ENCODE data around the gene TNFSF10.

Gene TNFSF10

GRCh38 chr3:172516318-172517214 lies 6.7 kb downstream of the TNFSF10 start:
- DNase-seq: no peak

- no peak for DNase-seq
These were observed 7.9 kb downstream of the TNFSF10 start for GRCh38 chr3:172515130-172515918.

- DNase-seq: no peak
These were observed 8.6 kb downstream of the TNFSF10 start for GRCh38 chr3:172514678-172515077.

GRCh38 chr3:172513488-172513887 lies 9.7 kb downstream of the TNFSF10 start:
- DNase-seq: no peak

GRCh38 chr3:172511783-172512762 lies 11.2 kb downstream of the TNFSF10 start:
- DNase-seq: no peak

- DNase-seq: no peak
These were observed 17.1 kb downstream of the TNFSF10 start for GRCh38 chr3:172506094-172506493.

GRCh38 chr3:172501540-172501939 lies 21.7 kb downstream of the TNFSF10 start:
- DNase-seq: no peak

GRCh38 chr3:172490198-172490669 lies 33.0 kb downstream of the TNFSF10 start:
- DNase-seq: peak; percentile 13 to 76 (median 43)

- peak in 2 of 3 experiments; percentile 14 to 33 for DNase-seq
These were observed 45.1 kb downstream of the TNFSF10 start for GRCh38 chr3:172478116-172478515.

GRCh38 chr3:172476347-172476746 lies 46.9 kb downstream of the TNFSF10 start:
- no peak for DNase-seq

- DNase-seq: no peak
These were observed 47.5 kb downstream of the TNFSF10 start for GRCh38 chr3:172475703-172476102.

- DNase-seq: no peak
These were observed 51.3 kb downstream of the TNFSF10 start for GRCh38 chr3:172471903-172472302.

- no peak for DNase-seq
These were observed 52.6 kb downstream of the TNFSF10 start for GRCh38 chr3:172470588-172470987.

GRCh38 chr3:172467170-172467824 lies 55.9 kb downstream of the TNFSF10 start:
- peak in 1 of 3 experiments; percentile 26 for DNase-seq

GRCh38 chr3:172466553-172467130 lies 56.6 kb downstream of the TNFSF10 start:
- DNase-seq: no peak

- no peak for DNase-seq
These were observed 57.9 kb downstream of the TNFSF10 start for GRCh38 chr3:172465281-172465680.

GRCh38 chr3:172464306-172464705 lies 58.9 kb downstream of the TNFSF10 start:
- DNase-seq: no peak

- peak in 1 of 3 experiments; percentile 45 for DNase-seq
These were observed 61.6 kb downstream of the TNFSF10 start for GRCh38 chr3:172461530-172462138.

- no peak for DNase-seq
These were observed 66.8 kb downstream of the TNFSF10 start for GRCh38 chr3:172456404-172456803.
